IPS-NIHi7 (cell line): ENCODE results near the gene SRRD.
"Not testable (repeated sequence)": the region's sequence is repeated elsewhere in the genome, so short reads cannot be mapped to it uniquely, and the experiment has no call there.

Source experiments
- DNase-seq: peaks from one replicate; pipeline ENCODE4 v3.0.0; 2012; ENCODE audit warnings: mixed read lengths; ENCODE audit errors: extremely low spot score

Gene SRRD

DNA sequence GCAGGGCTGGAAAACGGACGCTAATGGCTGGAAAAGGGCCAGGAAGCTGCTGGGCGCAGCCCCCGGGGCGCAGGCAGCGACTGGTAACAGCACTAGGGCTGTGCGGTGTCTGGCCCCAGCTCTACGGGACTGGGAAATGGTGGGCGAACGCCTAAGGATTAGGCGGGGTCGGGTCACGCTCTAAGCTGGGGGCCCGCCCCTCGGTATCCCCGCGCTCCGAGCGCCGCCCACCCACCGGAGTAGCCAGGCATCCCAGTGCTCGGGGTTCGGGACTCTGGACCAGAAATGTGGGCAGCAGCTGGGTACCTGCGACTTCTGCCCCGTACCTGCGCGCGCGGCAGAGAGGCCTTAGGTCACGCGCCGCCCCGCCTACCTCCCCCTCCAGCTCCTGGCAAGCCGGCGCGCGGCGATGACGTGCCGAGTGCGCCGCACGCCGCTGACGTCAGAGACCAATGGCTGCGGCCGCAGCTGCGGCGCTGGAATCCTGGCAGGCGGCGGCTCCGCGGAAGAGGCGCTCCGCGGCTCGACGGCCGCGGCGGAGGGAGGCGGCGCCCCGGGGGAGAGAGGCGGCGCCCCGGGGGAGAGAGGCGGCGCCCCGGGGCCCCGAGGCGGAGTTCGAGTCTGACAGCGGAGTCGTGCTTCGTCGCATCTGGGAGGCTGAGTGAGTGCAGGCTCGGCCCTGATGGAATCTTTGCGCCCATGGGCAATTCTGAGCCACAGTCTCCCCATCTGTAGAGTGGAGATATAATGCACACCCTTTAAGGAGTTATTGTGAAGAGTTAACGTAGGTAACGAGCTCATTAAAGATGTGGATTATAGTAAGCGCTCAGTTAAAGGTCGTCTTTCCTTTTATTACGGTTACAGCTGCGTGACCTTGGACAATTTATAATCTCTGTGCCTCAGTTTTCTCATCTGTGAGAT lies at the start of gene SRRD, which contains the start of gene HPS4:
Gene SRRD (plus strand): TSS at position 439 of the 921 bp plus-strand sequence. CDS start 14 bp downstream, at position 453.
Gene HPS4 (minus strand): TSS at position 345 of the 921 bp plus-strand sequence. CDS start 2,021 bp downstream, outside the sequence.
- peak; percentile 97 for DNase-seq

DNA sequence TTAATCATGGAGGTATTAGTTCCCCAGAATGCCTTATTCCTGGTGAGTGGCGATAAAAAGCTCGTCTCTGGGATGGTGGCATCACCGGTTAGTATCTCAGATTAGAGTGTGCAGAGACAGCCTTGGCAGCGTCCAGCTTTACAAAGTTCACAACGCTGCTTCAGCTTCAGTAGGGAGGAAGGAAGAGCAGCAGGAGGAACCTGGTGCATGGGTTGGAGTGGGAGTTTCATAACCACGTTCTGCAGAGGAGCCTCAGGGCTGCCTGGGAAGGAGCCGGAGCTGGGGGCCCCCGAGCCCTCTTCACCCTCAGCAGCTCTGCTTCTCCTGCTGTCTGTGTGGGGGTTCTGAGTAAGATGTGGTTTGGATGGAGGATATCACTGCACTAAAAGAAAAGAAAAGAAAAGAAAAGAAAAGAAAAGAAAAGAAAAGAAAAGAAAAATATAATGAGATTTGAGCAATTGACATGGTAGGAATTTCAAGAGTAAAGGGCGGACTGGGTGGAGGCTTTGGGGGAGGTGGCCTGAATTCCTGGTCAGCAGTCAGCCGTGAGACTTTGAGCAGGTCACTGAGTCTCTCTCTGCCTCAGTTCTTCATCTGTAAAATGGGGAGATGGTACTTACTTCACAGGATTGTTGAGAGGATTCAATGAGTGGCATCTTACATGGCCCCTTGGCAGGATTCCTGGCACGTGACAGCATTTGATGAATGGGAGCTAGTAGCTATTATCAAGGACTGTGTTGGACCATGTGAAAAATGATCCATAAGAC lies 48.2 kb upstream of the SRRD start:
- no peak for DNase-seq

DNA sequence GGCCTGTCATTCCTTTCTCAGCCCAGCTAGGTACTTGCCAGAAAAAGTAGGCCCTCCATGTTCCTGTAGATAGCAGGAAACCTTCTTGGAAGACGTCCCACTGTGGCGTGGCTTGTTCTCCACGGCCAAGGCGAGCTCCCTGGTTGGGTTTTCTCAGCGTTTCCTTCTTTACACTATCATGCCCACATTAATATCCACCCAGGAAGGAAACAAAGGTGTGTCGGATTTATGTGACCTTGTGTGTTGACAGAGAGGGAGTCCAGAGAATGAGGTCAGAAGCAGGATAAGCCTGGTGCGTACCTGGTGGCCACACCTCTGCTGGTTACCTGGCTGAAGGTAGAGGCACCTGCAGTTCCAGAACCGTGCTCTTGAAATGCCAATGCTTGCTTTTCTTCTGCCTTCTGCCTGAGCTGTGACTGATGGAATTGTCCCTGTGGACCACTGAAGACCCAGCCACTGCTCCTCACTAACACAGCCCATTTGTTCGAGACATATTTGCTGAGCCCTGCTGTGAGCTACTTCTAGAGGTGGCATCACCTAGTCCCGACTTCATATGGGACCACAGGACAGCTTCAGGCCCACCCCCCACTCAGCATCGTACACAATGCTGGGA lies 46.7 kb upstream of the SRRD start:
- DNase-seq, result no peak

DNA sequence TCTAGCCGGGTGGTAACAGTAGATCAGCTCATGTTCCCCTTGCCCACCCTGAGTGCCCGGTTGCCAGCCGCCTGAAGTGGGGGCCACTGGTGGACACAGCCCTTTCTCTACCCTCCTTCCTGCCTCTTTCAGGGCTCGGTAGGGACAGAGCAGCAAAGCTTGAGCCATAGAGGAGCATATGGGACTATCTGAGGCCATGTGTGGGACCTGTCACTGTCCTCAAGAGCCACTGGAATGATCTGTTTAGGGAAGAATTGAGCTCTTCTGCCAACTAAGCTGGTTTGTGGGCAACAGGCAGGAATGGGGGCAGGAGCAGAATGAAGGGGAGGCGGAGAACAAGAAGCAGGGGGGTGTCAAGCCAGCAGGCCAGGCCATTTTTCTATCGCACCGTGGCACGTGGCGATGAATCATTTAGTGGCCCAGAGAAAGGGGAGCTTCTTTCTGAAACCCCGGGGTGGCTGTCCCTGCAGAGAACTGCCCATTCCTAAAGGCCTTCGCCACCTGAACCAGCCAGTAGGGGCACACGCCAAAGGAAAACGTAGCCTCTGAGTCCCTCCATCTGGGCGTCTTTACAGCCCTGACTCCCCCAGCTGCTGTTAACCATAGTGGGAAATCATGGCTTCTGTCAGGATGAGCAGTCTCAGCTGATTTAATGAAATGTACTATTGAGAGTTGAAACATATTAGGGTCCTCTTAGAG lies 45.8 kb upstream of the SRRD start:
- no peak for DNase-seq

- not testable (repeated sequence) for DNase-seq
Measured at GRCh38 chr22:26438776-26439175, 44.9 kb upstream of the SRRD start.

DNA sequence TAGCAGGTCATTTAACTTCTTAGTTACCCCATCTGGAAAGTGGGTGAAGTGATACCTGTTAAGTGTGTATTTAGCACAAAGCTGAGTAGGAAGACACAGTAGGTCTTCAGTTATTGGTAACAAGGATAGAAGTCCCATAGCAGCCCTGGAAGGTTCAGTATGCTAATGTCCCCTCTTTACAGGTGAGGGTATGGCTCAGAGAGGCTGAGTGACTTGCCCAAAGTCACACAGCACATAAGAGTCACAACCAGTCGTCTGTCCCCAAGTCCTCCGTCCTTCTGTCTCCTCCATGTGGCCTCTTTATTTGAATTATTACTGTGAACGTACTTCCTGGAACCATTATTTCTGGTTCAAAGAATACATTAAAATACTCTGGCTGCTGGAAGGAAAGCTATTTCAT lies 44.1 kb upstream of the SRRD start:
- no peak for DNase-seq

DNA sequence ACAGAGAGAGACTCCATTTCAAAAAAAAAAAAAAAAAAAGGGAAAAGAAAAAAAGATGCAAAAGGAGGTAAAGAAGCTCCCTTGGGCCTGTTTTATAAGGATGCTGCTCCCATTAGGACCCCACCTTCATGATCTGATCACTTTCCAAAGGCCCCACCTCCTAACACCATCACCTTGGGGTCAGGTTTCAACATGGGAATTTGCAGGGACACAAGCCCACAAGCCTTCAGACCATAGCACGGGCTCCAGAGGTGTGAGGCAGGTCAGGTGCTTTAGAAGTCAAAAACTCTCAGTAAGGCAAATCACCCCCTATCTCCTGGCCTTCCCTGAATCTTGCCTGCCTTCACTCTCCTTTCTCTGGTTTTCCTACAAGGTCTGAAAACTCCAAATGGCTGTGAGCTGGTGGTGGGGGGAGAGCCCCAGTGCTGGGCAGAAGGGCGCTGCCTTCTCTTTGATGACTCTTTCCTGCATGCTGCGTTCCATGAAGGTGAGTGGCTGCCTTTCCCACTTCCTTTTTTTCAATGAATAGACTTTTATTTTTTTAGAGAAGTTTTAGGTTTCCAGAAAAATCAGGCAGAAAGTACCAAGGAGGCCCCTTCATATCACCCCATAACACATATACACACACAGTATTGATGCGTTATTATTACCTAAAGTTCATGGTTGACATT lies 41.5 kb upstream of the SRRD start:
- DNase-seq, result no peak

DNA sequence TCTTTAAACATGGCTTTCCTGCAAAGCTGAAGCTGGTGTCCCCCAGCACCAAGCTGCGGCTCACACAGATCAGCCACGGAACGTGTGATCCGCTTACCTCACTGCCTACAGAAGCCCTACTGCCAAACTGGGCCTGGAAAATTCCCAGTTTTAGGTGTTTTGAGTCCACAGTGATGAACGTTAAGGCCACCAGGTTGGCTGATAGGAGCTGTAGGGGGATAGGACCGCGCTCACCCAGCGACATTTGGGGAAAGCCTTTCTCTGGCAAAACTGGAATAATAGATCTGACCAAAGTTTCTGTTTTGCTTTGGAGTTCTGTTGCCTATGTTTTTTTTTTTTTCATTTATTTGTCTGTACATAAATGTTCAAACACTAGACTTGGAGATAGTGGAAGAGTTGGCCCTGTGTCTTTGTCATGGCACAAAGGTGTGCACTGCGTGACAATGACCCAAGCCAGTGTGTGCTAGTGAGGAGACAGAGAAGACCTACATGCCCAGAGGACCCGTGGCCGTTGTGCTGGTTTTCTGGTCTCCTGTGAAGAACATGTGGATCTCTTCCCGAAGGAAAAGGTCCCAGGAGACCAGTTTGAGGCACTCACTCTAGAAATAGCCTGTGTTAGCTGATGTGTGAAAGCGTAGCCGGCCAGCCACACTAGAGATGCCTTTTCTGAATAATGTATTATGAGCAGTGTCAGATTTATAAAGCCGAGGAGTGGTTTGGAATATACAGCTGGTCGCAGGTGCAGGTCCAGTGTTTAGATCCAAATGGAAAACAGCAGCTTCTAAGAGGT lies 39.6 kb upstream of the SRRD start:
- DNase-seq, result no peak

DNA sequence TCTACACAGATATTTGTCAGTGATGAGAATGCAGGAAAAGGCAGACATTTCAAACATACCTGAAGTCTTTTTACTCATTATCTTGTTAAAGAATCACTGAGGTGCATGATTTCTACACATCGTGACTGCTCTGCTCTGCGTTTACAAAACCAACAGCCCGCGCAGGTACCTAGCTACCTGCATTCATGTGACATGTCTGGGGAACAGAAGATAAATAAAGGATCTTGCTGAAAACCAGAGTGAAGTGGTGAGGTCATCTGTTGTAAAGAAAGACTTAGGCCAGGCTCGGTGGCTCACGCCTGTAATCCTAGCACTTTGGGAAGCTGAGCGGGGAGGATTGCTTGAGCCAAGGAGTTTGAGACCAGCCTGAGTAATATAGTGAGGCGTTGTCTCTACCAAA lies 38.9 kb upstream of the SRRD start:
- no peak for DNase-seq

DNA sequence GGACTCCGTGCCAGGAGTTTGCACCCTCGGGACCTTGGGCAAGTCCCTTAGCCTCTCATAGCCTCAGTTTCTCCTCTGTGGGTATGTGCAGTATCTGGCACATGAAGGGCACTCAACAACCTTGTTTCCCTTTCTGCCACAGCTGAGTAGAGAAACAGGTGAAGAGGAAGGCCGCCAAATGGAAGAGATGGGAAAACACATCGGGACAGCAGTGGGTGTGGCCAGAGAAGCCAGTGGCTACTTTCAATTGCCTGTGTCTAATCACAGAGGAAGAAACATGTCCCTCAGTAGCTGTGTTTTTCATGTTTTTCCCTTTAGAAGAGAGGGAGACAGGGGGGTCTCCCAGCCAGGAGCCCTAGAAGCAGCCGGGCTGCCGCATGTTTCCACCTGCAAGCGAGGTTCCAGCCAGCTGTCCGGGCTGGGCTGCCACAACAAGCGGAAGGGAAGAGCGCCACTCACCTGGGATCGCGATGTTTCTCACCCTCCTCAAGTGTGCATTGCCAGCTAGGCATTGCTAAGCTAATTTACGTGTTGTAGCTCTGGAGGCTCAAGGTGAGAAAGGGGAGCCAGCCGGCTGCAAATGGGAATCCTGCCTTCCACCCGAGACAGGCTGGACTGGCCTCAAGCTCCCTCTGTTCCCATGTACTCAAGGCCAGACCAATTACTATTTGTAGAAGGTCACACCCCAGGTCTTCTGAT lies 38.0 kb upstream of the SRRD start:
- DNase-seq, result no peak

DNA sequence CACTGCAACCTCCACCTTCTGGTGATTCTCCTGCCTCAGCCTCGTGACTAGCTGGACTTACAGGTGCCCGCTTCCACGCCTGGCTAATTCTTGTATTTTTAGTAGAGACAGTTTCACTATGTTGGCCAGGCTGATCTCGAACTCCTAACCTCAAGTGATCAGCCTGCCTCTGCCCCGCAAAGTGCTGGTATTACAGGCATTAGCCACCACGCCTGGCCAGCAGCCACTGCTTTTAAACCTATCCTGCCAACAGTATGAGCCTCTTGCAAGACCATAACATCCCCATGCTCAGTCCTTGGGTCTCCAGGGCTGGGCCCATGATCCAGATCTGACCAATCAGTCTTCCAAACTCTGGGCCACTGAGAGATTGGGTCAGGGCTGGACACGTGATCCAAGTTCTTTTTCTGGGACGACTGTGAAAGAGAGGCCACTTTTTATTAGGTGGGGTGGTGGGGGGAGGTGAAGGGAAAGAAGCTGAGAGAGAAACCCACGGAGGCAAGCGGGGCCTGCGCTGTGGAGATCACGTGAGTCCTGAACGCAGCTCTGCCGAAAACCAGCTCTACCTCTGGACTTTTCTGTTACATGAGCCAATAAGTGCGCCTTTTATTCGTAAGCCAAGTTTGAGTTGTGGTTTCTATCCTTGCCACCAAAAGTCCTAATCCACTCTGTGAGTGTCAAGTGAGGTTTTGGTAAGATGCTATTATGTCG lies 36.7 kb upstream of the SRRD start:
- no peak for DNase-seq

GRCh38 chr22:26447584-26448329 lies 35.9 kb upstream of the SRRD start:
- no peak for DNase-seq

DNA sequence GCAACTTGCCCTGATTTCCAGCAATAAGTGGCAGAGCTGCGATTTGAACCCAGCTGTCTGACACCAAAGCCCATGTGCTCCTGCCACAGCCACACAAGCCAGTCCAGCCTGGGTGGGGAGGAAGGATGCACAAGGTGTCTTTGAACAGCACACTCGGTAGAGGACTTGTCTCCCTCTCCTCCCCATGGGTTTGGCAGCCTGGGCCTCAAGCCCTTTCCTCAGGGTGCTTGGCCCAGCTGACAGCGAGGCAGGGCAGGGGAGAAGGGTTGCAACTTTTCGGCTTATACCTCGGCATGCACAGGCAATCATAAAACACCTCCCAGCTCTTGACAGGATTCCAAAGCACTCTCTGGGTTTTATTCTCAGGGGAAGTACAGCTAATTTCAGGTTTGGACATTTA lies 35.3 kb upstream of the SRRD start:
- no peak for DNase-seq

GRCh38 chr22:26448941-26449340 lies 34.7 kb upstream of the SRRD start:
- DNase-seq, result no peak

DNA sequence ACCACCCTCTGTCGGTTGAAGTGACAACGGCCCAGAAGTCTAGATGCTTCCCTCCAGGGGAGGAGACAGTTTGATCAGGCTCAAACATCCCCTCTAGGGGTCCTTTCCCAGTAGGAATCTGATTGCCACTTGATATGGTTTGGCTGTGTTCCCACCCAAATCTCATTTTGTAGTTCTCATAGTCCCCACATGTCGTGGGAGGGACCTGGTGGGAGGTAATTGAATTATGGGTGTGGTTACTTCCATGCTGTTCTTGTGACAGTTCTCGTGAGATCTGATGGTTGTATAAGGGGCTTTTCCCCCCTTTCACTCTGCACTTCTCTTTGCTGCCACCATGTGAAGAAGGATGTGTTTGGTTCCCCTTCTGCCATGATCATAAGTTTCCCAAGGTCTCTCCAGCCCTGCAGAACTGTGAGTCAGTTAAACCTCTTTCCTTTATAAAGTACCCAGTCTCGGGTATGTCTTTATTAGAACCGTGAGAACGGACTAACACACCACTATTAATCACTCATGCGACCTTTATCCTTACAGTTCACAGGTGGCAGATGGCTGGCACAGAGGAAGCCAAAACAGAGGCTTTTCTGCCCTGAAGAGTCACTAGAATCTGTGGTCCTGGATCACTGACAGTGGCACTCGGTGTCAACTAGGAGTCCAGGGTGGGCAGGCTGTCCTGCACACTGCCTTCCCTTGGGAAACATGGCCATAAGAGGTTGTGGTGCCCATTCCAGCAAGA lies 33.1 kb upstream of the SRRD start:
- no peak for DNase-seq

DNA sequence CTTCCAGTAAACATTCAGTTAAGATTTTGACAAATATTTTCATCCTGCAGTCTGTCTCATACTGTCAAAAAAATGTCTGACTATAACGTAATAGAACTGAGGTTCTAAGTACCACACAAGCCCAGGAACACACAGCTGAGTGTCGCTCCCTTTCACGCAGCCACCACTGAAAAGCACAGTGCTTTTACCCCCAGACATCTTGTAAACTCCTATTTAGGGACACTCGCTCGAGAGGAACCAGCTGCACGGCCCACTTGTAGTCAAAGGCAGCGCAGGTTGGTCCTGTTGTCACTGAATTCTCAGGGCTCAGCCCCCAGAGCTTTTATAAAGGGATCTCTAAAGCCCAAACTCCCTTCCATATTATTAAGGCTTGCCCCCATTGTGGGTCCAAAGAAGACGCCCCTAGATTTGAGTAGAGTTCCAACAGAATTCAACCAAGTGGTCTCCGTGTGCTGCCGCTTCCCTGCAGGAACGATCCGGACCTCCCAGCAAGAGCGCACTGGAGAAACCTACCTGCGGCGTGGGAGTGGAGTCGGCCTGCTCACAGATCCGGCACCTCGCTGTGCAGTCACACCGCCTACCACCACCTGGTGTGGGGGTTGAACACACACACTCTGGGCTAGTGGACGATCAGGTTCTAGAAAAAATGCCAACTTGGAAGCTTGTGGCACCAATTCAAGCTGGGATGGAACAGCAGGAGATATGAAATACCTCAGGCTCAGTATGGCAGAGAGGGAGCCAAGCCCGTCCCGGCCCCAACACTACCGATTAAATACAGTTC lies 31.3 kb upstream of the SRRD start:
- no peak for DNase-seq

- DNase-seq, result no peak
Measured at GRCh38 chr22:26453216-26453615, 30.5 kb upstream of the SRRD start.
